Measurements from ENCODE around the gene AUTS2. TPM values are rescaled to one million over a fixed set of nuclear protein-coding genes. Genes with fewer than 3 reads are reported as not detected.

The AUTS2 gene
- total and polyA plus RNA-seq, 9 of the 15 experiments (the other 6 are each of a cell fraction or from before 2014, with no cell fraction given), result 0.58 TPM; not detected in 8

GRCh38 chr7:70553364-70553763, 955.1 kb downstream of the AUTS2 start (continued):
- no peak for TF ChIP-seq GTF2B (IDR thresholded peaks at IDR 0.05; ENCODE audit: extremely low read depth, insufficient read length)
- TF ChIP-seq BRF2 (IDR thresholded peaks at IDR 0.05; ENCODE audit: borderline replicate concordance, insufficient read depth, insufficient read length), result no peak
- TF ChIP-seq ZBTB7A (IDR thresholded peaks at IDR 0.05; ENCODE audit: borderline replicate concordance, control insufficient read depth, low read depth, low read length), result no peak
- no peak for TF ChIP-seq ZNF76 (CRISPR knock-in tag; IDR thresholded peaks at IDR 0.05; ENCODE audit: borderline replicate concordance)
- no peak for TF ChIP-seq CXXC5 (CRISPR knock-in tag; IDR thresholded peaks at IDR 0.05)
- no peak for TF ChIP-seq CREBBP (IDR thresholded peaks at IDR 0.05; ENCODE audit: low read depth, low read length)
- TF ChIP-seq ZNF507 (tag; conservative IDR thresholded peaks at IDR 0.05), result no peak

- no peak for FAIRE-seq
- H3K9me3 ChIP-seq (replicated peaks; ENCODE audit: control insufficient read depth, insufficient read depth, low read depth, low read length), result no peaks in the 10 kb centered on the region
- intact Hi-C loops (cut with micrococcal nuclease), result no loop called here
- H3K9ac ChIP-seq (ENCODE audit: insufficient read depth in 1 of 2, low read depth in 2 of 2, low read length in 2 of 2), result no peak overlapping the region
- H3K27me3 ChIP-seq (ENCODE audit: control insufficient read depth in 2 of 2, insufficient read depth in 2 of 2, low read length in 2 of 2), result peaks cover 0 to 2% of the 10 kb centered on the region in 2 experiments; a peak in 1 of 5 replicates
- H3K4me3 ChIP-seq, result no peak overlapping the region
- TF ChIP-seq ZNF79 (CRISPR knock-in tag; IDR thresholded peaks at IDR 0.05; ENCODE audit: low read depth), result no peak
- no peak for TF ChIP-seq ZBTB5 (IDR thresholded peaks at IDR 0.05)
- no peak for TF ChIP-seq ZNF316 (IDR thresholded peaks at IDR 0.05)
- no peak for TF ChIP-seq RBM39 (optimal IDR thresholded peaks at IDR 0.05; ENCODE audit: low read depth, low read length)
- no peak for TF ChIP-seq ESRRA (IDR thresholded peaks at IDR 0.05; ENCODE audit: borderline replicate concordance, low read depth)
- no peak for TF ChIP-seq NFXL1 (CRISPR knock-in tag; IDR thresholded peaks at IDR 0.05)
- TF ChIP-seq DLX4 (CRISPR knock-in tag; IDR thresholded peaks at IDR 0.05), result no peak
- in situ Hi-C loops (cut with MboI), result no loop called here
- H3K27ac ChIP-seq (ENCODE audit: extremely low read depth, low read depth, low read length), result no peak overlapping the region
- no peak overlapping the region for H3K4me2 ChIP-seq (ENCODE audit: insufficient read depth, low read length)
- H3K9me1 ChIP-seq (ENCODE audit: control insufficient read depth, insufficient read depth, low read length), result no peaks in the 10 kb centered on the region
- no peaks in the 10 kb centered on the region for H3K4me1 ChIP-seq (replicated peaks in 1 of 2; ENCODE audit: control insufficient read depth in 2 of 2, insufficient read depth in 2 of 2, low read length in 2 of 2)
- CTCF ChIA-PET (ENCODE audit: low intra/inter-chr PET ratio), result no interaction called here
- H4K20me1 ChIP-seq (replicated peaks; ENCODE audit: control insufficient read depth, insufficient read depth, low read length), result no peaks in the 10 kb centered on the region
- WGBS (ENCODE audit: insufficient coverage, low coverage, missing lambda C conversion rate), result 0% methylated on average over 1 of the region's 1 CpG
- no peaks in the 10 kb centered on the region for H3K79me2 ChIP-seq (ENCODE audit: control insufficient read depth, insufficient read depth, low read length)
- H2AFZ ChIP-seq (ENCODE audit: low read depth, low read length), result no peak overlapping the region
- H3K36me3 ChIP-seq (ENCODE audit: control insufficient read depth, insufficient read depth, low read length), result no peaks in the 10 kb centered on the region
- BruUV-seq (replicated peaks), result no TSS peak
- ATAC-seq, result no peak
- POLR2A ChIA-PET, result no interaction called here
- DNase-seq (ENCODE audit: extremely low read depth in 1 of 4, low spot score in 3 of 4), result no peak
Observed at GRCh38 chr7:70554646-70555045, 956.4 kb downstream of the AUTS2 start.
